ENCODE results near the gene FLT4. TPM values are rescaled to one million over a fixed set of nuclear protein-coding genes. Genes with fewer than 3 reads are reported as not detected.
A peak's percentile ranks its signal among the peaks of the same experiment; 100 is the strongest.
"Not testable (repeated sequence)": the region's sequence is repeated elsewhere in the genome, so short reads cannot be mapped to it uniquely, and the experiment has no call there.

Gene FLT4
- total and polyA plus RNA-seq, 5 experiments from 2014 or later = 0.93 to 44.5 (median 2.8) TPM

DNA sequence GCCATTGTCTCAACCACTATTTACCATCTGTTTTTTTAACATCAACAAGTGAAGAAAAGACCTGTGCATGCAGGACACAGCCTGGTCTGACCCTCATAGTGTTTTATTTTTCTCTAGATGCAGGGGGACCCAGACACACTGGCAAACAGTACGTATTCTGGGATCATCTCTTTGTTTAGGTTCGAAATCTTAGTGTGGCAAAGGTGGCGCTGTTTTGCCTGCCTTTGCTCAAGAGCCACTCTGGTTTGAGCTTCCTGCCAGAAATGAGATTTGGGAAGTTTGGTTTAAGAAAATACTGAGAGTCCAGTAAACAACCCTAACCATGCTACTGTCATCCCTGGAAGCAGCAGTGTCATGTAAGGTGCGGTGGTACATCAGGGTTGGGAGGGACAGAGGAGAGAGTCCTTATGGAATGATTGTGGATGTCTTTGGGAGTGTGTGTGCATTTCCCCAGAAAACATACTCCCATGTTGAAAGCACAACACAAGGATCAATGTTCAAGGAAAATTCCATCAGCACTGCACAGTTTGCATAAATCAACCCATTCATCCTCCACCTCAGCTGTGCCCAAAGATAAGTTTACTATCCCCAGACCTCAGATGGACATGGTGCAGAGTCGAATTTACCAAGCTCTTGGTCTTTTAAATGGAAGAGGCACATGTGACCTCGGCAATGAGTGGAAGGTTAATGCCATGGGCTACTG lies 34.0 kb upstream of the FLT4 start:
- POLR2A ChIA-PET = interaction anchor here (0.6 to 3.4 kb wide), 7 partner anchors 10 to 148 kb away, joined by 3 to 29 read pairs (median 6); no protein-coding TSS in a partner anchor
- Mint-ChIP-seq H3K27ac (peak overlapping the region; percentile 5 to 97 (median 88)), H3K4me3 (peak overlapping the region in 8 of 10 donors; percentile 28 to 67 (median 62))

DNA sequence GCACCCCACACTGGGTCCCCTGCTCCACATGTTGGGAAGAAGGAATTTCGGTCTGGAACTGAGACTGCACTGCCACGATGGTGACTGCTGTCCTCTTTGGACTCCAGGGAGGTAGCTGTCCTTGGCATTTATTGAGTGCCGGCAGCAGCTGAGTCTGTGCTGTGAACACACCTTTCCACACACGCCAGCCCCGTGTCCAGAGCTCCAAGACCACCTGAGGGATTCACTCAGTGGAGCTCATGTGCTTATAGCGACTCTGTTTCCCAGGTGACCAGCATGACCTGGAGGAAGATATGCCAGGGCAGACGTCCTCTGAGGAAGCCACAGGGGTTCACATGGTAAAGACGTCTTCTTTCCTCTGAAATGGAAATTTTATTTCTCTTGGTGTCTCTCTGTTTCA lies 33.2 kb upstream of the FLT4 start:
- H3K27me3 Mint-ChIP-seq = peaks cover 0 to 1% (median 0%) of the 10 kb centered on the region in 5 donors
- peak overlapping the region in 1 of 10 donors; percentile 64 for H3K4me3 Mint-ChIP-seq
- H3K27ac Mint-ChIP-seq = peak overlapping the region in 8 of 10 donors; percentile 48 to 97 (median 87)
- no peak for ATAC-seq
- DNase-seq = no peak
- H3K36me3 Mint-ChIP-seq = no peaks in the 10 kb centered on the region
- H3K4me1 Mint-ChIP-seq = peaks cover 21 to 46% (median 43%) of the 10 kb centered on the region in 4 donors
- POLR2A ChIA-PET = no interaction called here
- no peaks in the 10 kb centered on the region for H3K9me3 Mint-ChIP-seq

More for the DNA sequence above, 34.0 kb upstream of the FLT4 start:
- peaks cover 21 to 49% (median 46%) of the 10 kb centered on the region in 4 donors for H3K4me1 Mint-ChIP-seq
- H3K27me3 Mint-ChIP-seq = no peaks in the 10 kb centered on the region
- no peak for ATAC-seq
- H3K36me3 Mint-ChIP-seq = no peaks in the 10 kb centered on the region
- peak in 1 of 10 donors; percentile 16 for DNase-seq
- H3K9me3 Mint-ChIP-seq = no peaks in the 10 kb centered on the region

DNA sequence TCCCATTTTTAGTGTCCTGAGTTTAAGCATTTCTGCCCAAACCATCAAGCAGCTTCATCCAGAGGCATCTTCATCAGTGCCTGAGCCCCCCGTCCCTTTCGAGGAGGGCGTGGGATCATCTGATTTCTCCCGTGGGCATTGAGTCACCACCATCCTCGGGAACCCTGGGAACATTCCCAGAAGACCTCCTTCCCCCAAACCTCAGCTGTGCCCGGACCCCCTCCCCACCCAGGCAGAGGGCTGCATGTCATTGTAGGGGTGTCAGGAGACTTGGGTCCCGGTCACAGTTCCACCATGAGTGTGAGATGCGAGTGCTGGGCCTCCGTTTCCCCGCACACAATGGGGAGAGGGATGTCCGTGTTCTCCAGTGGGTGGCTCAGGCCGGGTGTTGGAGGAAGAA lies 32.6 kb upstream of the FLT4 start:
- H3K27ac Mint-ChIP-seq = peak overlapping the region in 1 of 10 donors; percentile 35
- DNase-seq, ATAC-seq, H3K27me3 Mint-ChIP-seq, POLR2A ChIA-PET, H3K9me3 Mint-ChIP-seq, H3K36me3 Mint-ChIP-seq, H3K4me3 Mint-ChIP-seq: not testable (repeated sequence)
- H3K4me1 Mint-ChIP-seq = peaks cover 21 to 44% (median 42%) of the 10 kb centered on the region in 4 donors

DNA sequence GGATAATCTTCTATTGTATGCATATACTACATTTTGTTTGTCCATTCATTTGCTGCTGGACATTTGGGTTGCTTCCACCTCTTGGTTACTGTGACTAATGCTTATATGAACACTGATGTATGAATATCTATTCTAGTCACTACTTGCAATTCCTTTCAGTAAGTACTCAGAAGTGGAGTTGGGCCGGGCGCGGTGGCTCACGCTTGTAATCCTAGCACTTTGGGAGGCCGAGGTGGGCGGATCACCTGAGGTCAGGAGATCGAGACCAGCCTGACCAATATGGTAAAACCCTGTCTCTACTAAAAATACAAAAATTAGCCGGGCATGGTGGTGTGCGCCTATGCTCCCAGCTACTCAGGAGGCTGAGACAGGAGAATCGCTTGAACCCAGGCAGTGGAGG lies 28.9 kb upstream of the FLT4 start:
- POLR2A ChIA-PET = interaction anchor here (0.6 to 0.7 kb wide), 2 partner anchors 14 to 57 kb away, joined by 3 read pairs; no protein-coding TSS in a partner anchor
- H3K4me1 Mint-ChIP-seq = peaks cover 10 to 18% (median 13%) of the 10 kb centered on the region in 4 donors
- H3K9me3 Mint-ChIP-seq, H3K4me3 Mint-ChIP-seq, ATAC-seq, H3K36me3 Mint-ChIP-seq, H3K27ac Mint-ChIP-seq, DNase-seq: not testable (repeated sequence)
- peaks cover 0 to 11% (median 0%) of the 10 kb centered on the region in 5 donors for H3K27me3 Mint-ChIP-seq

DNA sequence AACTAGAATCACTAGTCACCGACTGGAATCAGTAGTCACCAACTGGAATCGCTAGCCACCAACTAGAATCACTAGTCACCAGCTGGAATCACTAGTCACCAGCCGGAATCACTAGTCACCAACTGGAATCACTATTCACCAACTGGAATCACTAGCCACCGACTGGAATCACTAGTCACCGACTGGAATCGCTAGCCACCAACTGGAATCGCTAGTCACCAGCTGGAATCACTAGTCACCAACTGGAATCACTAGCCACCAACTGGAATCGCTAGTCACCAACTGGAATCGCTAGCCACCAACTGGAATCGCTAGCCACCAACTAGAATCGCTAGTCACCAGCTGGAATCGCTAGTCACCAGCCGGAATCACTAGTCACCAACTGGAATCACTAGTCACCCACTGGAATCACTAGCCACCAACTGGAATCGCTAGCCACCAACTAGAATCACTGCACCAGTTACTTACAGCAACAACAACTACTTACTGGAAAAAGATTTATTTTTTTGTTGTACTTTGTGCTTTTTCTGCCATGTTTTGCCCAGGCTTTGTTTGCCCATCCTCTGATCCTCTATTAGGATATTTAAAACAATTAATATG lies 25.7 kb upstream of the FLT4 start:
- peaks cover 0 to 11% (median 0%) of the 10 kb centered on the region in 5 donors for H3K27me3 Mint-ChIP-seq
- H3K4me1 Mint-ChIP-seq = peaks cover 8 to 18% (median 14%) of the 10 kb centered on the region in 4 donors
- ATAC-seq (no peak), DNase-seq (no peak)
- no peaks in the 10 kb centered on the region for H3K36me3 Mint-ChIP-seq
- H3K4me3 Mint-ChIP-seq = peak overlapping the region in 8 of 10 donors; percentile 40 to 85 (median 70)
- peak overlapping the region in 2 of 10 donors; percentile 6 to 43 for H3K27ac Mint-ChIP-seq
- H3K9me3 Mint-ChIP-seq = no peaks in the 10 kb centered on the region
- POLR2A ChIA-PET = interaction anchor here (0.9 kb wide), 1 partner anchor 43 kb away, joined by 3 read pairs; no protein-coding TSS in a partner anchor

DNA sequence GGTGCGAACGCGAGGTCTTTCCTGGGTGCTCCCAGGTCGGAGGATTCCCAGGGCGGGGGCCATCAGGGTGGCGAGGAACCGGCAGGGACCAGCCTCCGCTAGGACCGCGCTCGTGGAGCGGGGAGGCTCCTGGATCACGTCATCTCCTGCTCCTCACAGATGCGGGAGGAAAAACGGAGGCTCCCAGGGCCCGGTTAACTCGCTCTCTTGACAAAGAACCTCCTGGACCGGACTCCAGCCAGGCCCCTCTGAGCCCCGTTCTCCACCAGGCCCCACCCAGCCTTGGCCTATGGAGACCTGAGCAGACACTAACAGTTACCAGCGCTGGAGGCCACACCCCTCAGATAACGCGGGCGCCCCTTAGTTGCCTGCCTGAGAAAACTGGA lies 24.7 kb upstream of the FLT4 start:
- ATAC-seq = peak; percentile 68 to 75
- H3K4me3 Mint-ChIP-seq = peak overlapping the region in 9 of 10 donors; percentile 29 to 86 (median 70)
- H3K27ac Mint-ChIP-seq = peak overlapping the region in 1 of 10 donors; percentile 6
- H3K4me1 Mint-ChIP-seq = peaks cover 15 to 28% (median 22%) of the 10 kb centered on the region in 4 donors
- H3K27me3 Mint-ChIP-seq = peaks cover 0 to 11% (median 0%) of the 10 kb centered on the region in 5 donors
- not testable (repeated sequence) for H3K36me3 Mint-ChIP-seq, DNase-seq, H3K9me3 Mint-ChIP-seq
- POLR2A ChIA-PET = interaction anchor here (1.0 to 1.2 kb wide), 2 partner anchors 10 to 15 kb away, joined by 3 to 8 read pairs; no protein-coding TSS in a partner anchor

DNA sequence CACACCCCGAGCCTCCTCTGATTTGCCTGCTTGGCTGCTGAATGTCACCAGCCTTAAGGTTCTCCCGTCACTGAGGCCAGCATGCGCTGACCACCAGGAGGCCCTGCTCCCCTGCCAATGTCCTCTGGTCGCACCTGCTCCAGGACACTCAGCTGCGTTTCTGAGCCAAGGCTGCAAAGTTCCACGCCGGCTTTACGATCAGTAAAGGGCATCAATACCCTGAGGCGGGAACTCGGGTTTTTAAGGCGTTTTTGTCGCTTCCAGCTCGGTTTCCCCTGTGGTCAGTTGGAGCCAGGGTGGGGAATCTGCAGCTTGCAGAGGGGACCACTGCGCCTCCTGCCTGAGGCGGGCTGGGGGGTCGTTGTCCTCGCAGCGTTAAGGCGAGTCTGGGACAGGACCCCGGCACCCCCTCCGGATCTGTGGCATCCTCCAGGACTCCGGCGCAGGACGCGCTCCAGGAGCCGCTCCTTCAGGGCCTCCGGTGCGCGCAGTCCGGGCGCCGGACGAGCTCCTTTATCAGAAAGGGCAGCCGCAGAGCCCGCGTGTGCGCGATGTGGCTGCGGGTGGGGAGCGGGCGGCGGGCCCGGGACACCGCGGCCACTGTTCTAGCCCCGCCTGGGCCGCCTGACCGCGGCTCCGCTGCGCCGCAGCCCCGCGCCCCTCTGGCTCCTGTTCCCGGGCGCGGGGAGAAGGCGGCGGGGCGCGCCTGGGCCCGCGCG lies 24.1 kb upstream of the FLT4 start:
- Mint-ChIP-seq H3K36me3 (no peaks in the 10 kb centered on the region), H3K27me3 (peaks cover 0 to 11% (median 0%) of the 10 kb centered on the region in 5 donors), H3K4me1 (peaks cover 15 to 28% (median 22%) of the 10 kb centered on the region in 4 donors), H3K9me3 (no peaks in the 10 kb centered on the region), H3K4me3 (peak overlapping the region in 9 of 10 donors; percentile 7 to 71 (median 39)), H3K27ac (peak overlapping the region in 1 of 10 donors; percentile 59)
- DNase-seq (peak in 2 of 10 donors; percentile 10 to 15), ATAC-seq (peak; percentile 52 to 60)
- POLR2A ChIA-PET = interaction anchor here (1.0 to 1.2 kb wide), 2 partner anchors 11 to 16 kb away, joined by 3 to 8 read pairs; no protein-coding TSS in a partner anchor

DNA sequence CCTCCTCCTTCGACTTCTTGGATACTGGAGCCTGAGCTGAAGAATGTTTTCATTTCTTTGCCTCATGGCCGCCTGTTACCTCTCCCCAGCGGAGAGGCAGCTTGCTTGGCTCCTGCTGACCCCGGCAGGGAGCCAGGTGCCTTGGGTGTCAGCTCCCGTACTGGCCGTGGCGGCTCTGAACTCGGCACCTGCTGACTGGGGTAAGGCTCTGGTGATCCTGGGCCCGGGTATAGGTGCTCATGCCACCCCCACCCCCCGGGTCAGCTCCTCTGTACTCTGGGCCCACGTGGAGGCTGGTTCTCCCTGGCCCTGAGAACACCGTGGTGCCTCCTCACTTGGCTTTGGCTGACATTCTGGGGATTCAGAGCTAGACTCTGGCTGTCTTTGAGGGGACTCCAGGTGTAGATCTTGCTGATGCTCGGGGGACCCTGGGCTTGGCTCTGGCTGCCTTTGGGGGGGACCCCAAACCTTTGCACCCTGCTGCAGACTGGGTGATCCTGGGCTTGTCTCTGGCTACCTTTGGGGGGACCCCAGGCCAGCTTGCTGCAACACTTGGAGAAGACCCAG lies 22.6 kb upstream of the FLT4 start:
- H3K4me3 Mint-ChIP-seq, H3K27me3 Mint-ChIP-seq, ATAC-seq, DNase-seq, H3K9me3 Mint-ChIP-seq, H3K36me3 Mint-ChIP-seq, H3K27ac Mint-ChIP-seq: not testable (repeated sequence)
- peaks cover 15 to 28% (median 22%) of the 10 kb centered on the region in 4 donors for H3K4me1 Mint-ChIP-seq
- POLR2A ChIA-PET = interaction anchor here (0.9 kb wide), 1 partner anchor 13 kb away, joined by 3 read pairs; no protein-coding TSS in a partner anchor

DNA sequence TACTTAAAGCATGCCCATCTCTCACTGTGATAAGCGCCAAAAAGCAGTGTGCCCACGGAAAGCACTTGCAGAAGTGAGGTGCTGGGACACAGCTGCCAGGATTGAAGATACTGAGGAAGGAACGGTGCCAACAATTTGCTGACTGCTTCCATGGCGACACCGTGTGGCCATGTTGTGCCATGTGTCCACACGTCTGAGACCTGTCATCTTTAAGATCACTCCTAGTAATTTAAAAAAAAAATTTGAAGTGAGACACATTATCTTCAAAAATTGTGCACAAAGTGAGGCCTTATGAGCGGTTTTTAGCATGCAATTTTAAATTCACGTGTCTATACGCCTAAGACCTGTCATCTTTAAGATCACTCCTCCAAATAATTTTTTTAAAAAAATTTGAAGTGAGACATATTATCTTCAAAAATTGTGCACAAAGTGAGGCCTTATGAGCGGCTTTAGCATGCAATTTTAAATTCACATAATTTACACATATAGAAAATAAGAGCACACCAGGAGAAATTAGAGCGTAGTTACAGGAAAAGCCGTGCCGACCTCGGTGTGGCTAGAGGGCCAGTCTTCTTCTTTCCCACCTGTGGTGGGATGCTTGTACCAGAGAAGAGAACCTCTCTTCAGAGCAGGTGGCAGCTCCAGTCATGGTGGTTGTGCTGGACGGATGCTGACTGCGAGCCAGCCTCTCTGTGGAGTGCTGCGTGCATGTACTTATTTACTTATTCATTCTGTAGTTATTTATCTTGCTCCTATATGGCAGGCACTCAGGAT lies 21.4 kb upstream of the FLT4 start:
- peaks cover 0 to 6% (median 0%) of the 10 kb centered on the region in 5 donors for H3K27me3 Mint-ChIP-seq
- ATAC-seq (peak; percentile 75 to 77), DNase-seq (peak in 8 of 10 donors; percentile 27 to 80 (median 49))
- H3K4me3 Mint-ChIP-seq = peak overlapping the region; percentile 9 to 70 (median 58)
- H3K4me1 Mint-ChIP-seq = peaks cover 15 to 28% (median 22%) of the 10 kb centered on the region in 4 donors
- POLR2A ChIA-PET = no interaction called here
- no peaks in the 10 kb centered on the region for H3K9me3 Mint-ChIP-seq
- peak overlapping the region in 6 of 10 donors; percentile 1 to 68 (median 40) for H3K27ac Mint-ChIP-seq
- no peaks in the 10 kb centered on the region for H3K36me3 Mint-ChIP-seq

DNA sequence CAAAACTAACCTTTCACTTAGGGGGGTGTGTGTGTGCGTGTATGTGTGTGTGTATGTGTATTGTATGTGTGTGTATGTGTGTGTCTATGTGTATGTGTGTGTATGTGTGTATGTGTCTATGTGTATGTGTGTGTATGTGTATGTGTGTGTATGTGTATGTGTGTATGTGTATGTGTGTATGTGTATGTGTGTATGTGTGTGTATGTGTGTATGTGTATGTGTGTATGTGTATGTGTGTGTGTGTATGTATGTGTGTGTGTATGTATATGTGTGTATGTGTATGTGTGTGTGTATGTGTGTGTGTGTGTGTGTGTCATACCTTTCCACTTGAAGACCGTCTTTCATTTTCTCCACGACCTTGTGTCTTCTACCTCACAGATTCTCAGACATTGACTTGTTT lies 20.8 kb upstream of the FLT4 start:
- H3K27ac Mint-ChIP-seq = peak overlapping the region in 6 of 10 donors; percentile 1 to 68 (median 22)
- POLR2A ChIA-PET = no interaction called here
- ATAC-seq = peak in 1 of 2 donors; percentile 18

DNA sequence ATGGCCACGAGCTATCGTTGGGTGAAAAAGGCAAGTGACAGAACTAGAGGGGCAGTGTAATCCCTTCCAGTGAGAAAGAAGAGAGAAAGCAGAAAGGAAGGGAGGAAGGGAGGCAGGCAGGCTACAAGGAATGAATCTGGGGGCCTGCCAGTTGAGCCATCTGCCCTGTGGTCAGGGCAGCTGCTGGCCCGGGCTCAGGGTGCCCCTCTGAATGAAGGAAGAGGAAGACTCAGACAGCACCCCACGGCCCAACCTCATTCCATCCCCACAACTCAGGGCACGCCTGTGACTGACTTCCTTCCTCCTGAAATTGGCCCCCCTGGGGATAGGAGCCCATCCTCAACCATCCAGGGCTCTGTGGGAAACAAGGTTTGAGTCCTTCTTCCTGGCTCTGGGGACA lies 20.3 kb upstream of the FLT4 start:
- H3K4me1 Mint-ChIP-seq = peaks cover 15 to 26% (median 20%) of the 10 kb centered on the region in 4 donors
- POLR2A ChIA-PET = no interaction called here
- H3K27me3 Mint-ChIP-seq = peaks cover 0 to 6% (median 0%) of the 10 kb centered on the region in 5 donors
- DNase-seq (no peak), ATAC-seq (peak in 1 of 2 donors; percentile 17)
- no peaks in the 10 kb centered on the region for H3K36me3 Mint-ChIP-seq
- H3K4me3 Mint-ChIP-seq = peak overlapping the region in 1 of 10 donors; percentile 42
- no peaks in the 10 kb centered on the region for H3K9me3 Mint-ChIP-seq
- H3K27ac Mint-ChIP-seq = peak overlapping the region in 3 of 10 donors; percentile 4 to 29 (median 27)

More for the DNA sequence above, 20.8 kb upstream of the FLT4 start:
- H3K27me3 Mint-ChIP-seq = peaks cover 0 to 6% (median 0%) of the 10 kb centered on the region in 5 donors
- peak overlapping the region; percentile 9 to 70 (median 58) for H3K4me3 Mint-ChIP-seq
- H3K4me1 Mint-ChIP-seq = peaks cover 15 to 28% (median 22%) of the 10 kb centered on the region in 4 donors
- no peaks in the 10 kb centered on the region for H3K9me3 Mint-ChIP-seq
- H3K36me3 Mint-ChIP-seq = no peaks in the 10 kb centered on the region
- no peak for DNase-seq
